Measurements from ENCODE around the gene FOSB.
"Not testable (repeated sequence)": the region's sequence is repeated elsewhere in the genome, so short reads cannot be mapped to it uniquely, and the experiment has no call there.

- not testable (repeated sequence) for TF ChIP-seq CTCF (IDR thresholded peaks at IDR 0.05); POLR2A (IDR thresholded peaks at IDR 0.05; ENCODE audit: low read length); RCOR1 (IDR thresholded peaks at IDR 0.05; ENCODE audit: low read depth, low read length); E2F6 (IDR thresholded peaks at IDR 0.05; ENCODE audit: borderline replicate concordance, low read depth); MAX (IDR thresholded peaks at IDR 0.05); KDM1A (IDR thresholded peaks at IDR 0.05; ENCODE audit: low read depth); USF2 (IDR thresholded peaks at IDR 0.05); HDAC2 (IDR thresholded peaks at IDR 0.05); EP300 (IDR thresholded peaks at IDR 0.05); SREBF2 (IDR thresholded peaks at IDR 0.05); MAFK (IDR thresholded peaks at IDR 0.05; ENCODE audit: partially characterized antibody); PHF8 (IDR thresholded peaks at IDR 0.05; ENCODE audit: borderline replicate concordance, low read depth); REST (IDR thresholded peaks at IDR 0.05)
These were observed 36.8 kb upstream of the FOSB start for GRCh38 chr19:45431008-45431407.
